G401.6 (cell line): ENCODE results near the gene FUZ.

Experiments used
- FAIRE-seq: peaks from 2 replicates; lab custom pipeline; 2012; peaks lifted over from hg19 to GRCh38; lab: Jason Lieb, UNC

The FUZ gene

DNA sequence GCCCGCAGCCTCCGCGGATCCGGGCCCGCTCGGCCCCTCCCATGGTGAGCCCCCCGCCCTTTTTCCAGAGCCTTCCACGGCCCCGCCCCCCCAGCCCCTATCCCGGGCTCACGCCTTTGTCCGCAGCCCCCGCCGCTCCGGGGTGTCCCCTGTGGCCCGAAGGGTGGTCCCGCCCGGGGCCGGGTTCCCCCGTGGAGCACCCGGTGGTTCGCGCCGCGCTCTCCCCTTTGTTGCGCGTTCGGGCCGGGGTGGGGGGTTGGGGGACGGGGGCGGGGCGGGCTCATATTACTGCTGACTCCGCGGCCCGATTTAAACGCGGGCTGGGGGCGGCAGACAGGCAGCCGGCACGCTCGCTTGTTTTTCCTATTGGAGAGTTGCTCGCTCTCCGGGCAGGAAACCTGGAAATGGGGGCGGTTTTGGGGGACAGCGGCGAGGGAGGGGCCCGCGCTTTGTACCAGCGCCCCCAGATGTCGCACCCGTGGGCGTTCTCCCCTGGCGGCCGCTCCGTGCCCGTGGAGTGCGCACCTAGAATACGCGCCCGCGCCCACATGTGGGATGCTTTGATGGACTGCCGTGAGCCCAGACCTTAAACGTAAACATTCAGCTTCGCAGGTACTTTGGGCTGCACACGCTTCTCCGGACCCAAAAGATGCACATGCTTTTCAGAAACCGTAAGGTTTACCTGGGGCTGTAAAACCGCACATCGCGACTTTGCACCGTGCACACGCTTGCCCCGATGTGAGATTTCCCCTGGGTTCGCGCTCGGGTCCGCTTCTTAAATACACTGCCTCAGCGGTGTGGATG, 38.6 kb upstream of the FUZ start:
- FAIRE-seq: no peak

DNA sequence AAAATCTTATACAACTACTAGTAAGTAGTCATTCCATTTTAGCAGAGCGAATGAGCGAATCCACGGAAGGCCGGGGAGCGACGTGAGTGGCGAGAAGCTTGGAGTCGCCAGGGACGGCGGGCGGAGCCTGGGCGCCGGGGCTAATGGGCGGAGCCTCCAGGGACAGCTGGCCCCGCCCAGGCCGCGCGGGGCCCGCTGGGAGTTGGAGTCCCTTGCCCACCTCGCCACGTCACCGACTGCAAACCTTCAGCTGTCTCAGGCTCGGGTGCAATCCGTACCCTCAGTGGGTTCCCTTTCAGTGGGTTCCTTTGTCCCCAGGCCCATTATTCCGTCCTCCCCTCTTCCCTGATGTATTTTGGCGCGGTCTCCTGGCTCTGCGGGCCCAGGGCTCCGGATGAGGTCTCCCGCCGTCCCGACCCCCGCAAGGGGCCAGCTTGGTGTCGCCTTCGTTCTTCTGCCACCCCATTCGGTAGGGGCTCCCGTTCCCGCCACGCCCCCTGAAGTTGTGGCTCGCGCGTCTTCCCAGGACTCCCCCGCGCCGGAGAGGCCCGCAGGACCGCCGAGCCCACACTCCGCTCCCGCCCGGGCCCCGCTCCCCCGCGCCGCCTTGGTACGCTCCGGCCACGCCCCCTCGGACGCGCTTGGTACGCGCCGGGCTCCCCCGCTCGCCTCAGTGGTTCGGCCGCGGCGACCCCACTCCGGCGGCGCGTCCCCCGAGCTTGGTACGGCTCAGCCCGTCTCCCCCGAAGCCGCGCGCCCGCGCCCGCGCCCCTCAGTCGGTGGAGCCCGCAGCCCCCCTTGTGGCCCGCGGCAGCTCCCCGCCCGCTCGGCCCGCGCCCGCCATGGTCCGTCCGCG, 37.6 kb upstream of the FUZ start, which contains the start of gene PTOV1:
TSS of gene PTOV1 (plus strand) at position 673 of the 856 bp plus-strand sequence.
- peak; percentile 25 for FAIRE-seq

DNA sequence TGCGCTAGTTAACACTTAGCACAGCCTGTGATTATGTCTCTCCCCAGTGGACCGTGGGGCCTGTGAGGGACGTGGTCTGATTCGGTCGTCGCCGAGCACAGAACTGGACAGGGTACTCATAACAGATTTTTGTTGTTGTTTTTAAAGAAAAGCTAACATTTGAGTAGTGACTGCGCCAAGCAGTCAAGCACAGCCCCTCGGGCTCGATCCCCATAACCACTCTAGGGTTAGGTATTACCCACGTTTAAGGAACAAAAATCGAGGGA, 37.1 kb upstream of the FUZ start:
- FAIRE-seq: no peak

DNA sequence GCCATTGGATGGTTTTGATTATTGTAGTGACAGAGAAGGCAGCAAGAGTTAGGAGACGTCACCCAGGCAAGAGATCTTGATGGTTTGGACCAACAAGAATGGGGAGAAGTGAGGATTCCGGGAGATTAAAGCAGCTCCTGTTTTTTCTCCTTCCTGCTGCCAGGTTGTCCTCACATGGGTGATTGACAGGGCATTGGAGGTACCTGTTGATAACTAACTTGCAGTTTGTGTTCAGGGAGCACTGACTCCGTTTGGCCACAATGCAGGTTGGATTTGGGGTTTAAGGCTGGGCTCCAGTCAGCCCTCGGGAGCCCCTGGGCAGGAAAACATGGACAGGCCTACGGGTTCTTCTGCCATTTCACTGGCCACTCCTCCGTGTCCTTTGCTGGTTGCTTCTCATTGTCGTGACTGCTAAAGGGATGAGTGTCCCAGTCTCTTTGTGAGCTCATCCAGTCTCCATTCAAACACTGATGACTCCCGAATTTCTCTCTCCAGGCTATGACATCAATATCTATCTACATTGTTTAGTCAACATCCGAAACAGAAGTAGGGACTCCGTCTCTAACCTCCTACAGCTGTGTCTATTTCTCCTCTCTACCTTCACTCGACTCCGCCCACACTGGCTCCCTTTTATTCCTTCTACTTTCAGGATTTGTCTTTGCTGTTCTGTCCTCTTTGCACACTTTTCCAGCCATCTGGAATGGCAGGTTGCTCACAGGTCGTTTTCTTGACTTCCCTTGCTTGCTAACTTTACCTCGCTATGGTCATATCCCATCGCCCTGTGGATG, 36.5 kb upstream of the FUZ start:
- no peak for FAIRE-seq

DNA sequence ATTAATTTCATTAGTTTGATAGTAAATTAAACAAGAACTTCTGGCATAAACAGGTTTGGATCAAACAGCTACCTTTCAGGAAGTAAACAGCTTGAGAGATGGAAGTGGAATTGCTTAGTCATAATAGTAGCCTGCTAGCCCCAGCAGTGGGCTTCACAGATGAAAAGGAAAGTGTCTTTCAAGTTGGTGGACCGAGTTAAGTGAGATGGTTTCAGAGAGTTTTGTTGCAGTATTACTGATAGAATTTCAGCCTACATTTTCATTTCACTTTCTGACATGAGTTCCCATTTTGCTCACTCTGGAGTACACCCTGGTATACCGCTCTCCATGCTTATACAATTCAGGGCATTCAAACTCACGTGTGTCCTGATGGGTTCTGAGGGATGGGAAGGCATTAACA, 35.8 kb upstream of the FUZ start:
- no peak for FAIRE-seq

DNA sequence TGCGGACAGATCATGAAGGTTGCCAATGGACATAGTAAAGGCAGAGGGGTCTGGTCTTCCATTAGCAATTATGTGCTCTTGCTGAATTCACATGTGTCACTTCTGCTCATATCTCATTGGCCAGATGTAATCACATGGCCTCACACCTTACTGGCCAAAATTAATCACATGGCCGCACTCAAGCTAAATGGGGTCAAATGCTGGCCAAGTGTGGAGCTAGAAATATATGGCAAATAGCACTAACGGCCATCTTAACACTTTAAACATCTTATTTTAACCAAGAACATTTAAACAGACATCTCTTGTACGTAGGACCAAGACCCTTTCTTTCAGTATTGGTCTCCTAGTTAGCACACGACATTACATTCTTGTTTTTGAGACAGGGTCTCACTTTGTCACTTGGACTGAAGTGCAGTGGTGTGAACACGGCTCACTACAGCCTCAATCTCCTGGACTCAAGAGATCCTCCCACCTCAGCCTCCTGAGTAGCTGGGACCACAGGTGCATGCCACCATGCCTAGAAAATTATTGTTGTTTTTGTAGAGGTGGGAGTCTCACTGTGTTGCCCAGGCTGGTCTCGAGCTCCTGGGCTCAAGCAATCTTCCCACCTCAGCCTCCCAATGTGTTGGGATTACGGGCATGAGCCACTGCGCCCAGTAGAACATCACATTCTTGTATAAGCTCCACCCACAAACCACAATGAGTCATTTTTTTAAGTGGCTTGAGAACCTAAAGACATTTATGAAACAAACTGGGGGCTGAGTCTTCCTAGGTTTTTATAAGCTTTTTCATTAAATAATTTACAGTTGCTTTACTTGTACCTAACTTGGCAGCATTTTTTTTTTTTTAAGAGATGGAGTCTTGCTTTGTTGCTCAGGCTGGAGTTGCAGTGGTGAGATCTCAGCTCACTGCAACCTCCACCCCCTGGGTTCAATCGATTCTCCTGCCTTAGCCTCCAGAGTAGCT, 34.9 kb upstream of the FUZ start:
- no peak for FAIRE-seq

DNA sequence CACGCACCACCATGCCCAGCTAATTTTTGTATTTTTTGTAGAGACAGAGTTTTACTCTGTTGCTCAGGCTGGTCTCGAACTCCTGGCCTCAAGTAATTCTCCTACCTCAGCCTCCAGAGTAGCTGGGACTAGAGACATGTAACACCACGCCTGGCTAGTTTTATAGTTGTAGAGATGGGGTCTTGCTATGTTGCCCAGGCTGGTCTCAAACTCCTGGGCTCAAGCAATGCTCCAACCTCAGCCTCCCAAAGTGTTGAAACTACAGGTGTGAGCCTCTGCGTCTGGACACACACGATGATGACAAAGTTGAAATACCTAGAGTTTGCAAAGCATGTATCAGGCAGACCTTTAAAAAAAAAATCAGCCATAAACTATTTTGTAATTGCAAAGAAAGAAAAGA, 33.3 kb upstream of the FUZ start:
- no peak for FAIRE-seq

DNA sequence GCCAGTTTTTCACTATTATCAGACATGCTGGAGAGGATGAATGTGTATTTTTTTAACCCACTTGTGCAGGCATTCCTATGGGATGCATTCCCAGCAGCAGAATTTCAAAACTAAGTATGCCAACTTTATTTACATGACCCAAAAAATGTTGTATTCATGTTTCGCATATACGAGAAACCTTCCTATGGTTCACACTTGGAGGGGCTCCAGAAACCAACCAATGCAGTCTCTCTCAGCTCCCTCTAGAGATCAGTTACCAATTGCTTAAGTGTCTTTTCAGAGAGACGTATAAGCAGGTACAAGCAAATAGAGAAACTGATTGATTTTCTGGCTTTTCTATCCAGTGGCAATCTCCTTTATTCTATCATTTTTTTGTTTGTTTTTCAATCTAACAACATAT, 32.3 kb upstream of the FUZ start:
- no peak for FAIRE-seq

DNA sequence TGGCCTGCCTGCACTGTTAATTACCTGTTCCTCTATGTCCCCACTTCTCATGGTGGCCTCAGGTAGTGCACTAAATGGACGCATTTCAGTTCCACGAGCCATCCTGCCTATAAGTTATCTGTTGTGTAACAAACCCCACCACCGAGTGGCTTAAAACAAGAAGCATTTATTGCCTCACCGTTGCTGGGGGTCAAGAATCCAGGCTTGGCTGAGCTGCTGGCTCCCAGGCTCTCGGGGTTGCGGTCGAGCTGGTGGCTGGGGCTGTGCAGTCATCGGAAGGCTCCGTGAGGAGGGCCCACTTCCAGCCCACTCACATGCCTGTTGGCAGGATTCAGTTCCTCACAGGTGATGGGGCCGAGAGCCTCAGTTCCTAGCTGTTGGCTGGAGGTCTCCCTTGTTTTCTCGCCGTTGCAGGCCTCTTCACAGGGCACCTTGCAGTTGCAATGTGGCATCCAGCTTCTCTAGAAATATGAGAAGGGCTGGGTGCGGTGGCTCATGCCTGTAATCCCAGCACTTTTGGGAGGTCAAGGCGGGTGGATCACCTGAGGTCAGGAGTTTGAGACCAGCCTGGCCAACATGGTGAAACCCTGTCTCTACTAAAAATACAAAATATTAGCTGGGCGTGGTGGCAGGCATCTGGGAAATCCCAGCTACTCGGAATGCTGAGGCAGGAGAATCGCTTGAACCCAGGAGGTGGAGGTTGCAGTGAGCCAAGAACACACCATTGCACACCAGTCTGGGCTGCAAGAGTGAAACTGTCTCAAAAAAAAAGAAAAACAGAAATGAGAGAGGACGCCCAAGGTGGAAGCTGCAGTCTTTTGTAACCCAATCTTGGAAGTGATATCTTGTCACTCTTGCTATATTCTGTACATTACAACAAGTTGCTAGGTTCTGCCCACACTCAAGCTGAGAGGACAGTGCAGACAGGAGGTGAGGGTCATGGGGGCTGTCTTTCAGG, 31.3 kb upstream of the FUZ start:
- no peak for FAIRE-seq

DNA sequence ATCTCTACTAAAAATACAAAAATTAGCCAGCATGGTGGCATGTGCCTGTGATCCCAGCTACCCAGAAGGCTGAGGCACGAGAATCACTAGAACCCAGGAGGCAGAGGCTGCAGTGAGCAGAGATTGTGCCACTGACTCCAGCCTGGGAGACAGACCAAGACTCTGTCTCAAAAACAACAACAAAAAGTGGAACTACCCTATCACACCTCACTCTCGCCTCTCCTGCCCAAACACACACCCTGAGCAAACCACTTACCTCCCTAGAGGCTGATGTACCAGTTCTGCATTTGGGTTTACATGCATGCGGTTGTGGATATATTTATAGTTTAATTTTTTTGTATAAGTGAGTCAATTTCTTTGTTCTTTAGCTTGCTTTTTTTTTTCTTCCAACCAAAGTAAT, 30.2 kb upstream of the FUZ start:
- FAIRE-seq: no peak

DNA sequence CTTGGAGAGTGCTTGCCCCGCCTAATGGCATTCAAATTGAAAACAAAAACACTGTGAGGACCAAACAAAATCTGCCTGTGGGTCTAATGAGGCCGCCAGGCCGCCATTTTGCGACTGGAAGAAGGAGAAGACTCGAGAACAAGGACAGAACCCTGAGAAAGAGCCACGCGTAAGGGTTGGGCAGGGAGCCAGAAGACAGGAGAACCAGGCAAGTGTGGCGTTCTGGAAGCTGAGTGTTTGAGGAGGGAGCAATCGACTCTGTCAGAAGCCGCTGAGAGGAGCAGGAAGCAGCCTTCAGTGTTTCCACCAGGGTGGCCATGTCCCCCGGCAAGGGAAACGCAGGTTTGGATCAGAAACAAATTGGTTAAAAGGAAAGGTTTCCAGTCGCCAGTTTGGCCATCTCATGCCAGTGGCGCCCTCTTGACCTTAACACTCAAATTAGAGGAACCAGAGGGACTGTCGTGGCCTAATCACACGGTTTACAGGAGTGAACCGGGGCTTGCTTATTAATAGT, 27.7 kb upstream of the FUZ start:
- no peak for FAIRE-seq

DNA sequence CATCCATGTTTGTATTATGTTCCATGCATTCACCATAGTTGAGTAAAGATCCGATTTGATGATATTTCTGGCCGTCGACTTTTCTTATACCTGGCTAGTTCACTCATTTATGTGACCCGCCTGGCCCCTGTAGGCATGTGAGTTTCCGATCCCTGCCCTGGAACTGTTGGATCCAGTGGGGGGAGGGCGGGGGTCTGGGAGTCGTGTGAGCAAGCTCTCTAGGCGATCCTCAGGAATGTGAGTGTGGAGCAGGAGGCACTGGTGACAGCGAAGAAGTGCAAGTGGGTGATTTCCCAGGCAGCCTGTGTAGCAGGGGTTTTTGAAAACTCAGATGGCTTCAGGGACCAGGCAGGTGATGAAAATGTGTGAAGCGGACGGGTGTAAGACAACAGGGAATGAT, 27.2 kb upstream of the FUZ start:
- no peak for FAIRE-seq

DNA sequence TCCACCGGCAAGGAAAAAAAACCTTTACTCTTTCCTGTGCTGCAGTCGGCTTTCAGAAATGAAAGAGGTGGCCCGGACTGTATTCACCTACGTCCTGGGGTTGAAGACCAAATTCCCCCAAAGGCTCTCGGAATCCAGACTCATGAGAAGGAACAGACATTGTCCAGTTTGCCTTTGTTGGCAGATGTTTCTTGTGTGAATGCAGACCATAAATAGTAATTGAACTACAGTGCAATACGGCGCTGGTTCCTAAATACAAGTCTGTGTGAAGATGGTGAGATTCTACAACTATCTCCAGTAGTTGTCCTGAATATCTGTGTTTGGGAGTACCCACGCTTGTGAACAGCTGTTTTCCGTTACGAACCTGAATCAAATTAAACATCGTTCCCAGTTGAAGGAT, 26.6 kb upstream of the FUZ start:
- FAIRE-seq: no peak

DNA sequence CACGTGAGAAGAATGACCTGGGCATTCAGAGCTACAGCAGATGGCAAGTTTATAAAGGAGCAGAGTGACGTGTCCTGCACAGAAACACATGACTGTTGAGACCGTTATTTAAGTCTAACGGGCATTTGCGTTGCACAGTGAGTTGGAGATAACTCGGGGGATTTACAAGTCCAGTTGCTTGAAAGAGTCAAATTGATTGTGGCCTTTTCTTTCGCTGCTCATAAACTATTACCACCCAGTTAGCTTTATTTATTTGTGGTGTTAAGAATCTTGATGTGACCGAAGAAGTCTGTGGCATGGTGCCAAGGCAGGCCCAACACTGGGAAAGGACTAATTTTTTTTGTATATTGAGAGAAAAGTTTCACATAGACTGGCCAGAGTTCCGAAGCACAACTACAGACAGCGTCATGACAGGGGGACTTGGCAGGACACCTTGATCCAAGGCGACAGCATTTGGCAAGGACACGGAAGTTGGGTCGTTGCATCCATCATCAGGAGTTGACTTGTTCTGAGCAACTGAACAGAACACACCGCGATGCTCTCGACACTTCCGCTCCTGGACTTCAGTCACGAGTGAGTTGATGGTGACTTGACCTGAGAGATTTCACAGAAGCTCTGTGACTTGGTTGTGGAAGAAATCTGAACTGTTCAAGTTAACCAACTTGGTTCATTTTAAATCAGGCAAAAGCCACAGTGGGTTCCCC, 25.9 kb upstream of the FUZ start:
- FAIRE-seq: no peak

DNA sequence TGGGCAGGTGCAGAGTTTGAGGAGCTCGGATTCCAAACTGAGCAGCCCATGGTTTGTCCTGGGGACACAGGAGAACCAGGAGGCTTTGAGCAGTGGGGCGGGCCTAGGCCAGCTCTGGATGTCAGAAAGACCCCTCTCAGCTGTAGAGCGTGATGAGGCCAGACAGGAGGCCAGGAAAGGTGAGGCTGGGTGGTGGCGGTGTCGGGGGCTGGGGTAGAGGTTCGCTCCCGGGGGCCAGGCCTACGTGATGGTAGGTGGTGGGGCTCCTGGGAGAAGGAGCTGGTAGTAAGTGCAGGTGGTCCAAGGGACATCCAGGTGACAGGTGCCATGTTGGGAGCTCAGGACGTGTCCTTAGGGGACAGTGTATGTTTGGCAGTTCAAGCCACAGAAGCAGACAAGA, 24.3 kb upstream of the FUZ start:
- no peak for FAIRE-seq

DNA sequence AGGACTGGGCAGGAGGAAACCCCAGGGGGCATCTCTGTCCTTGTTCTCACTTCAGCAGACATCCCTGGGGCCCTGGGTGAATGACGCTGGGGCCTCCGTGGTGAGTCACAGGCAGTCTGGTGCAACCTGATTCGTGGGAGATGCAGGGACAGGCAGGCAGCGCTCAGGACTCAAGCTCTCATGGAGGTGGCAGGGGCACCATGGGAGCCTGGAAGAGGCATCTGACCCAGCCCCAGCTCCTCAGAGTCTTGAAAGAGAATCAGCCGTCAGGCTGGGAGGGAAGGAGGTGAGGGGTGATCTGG, 23.9 kb upstream of the FUZ start:
- FAIRE-seq: no peak

DNA sequence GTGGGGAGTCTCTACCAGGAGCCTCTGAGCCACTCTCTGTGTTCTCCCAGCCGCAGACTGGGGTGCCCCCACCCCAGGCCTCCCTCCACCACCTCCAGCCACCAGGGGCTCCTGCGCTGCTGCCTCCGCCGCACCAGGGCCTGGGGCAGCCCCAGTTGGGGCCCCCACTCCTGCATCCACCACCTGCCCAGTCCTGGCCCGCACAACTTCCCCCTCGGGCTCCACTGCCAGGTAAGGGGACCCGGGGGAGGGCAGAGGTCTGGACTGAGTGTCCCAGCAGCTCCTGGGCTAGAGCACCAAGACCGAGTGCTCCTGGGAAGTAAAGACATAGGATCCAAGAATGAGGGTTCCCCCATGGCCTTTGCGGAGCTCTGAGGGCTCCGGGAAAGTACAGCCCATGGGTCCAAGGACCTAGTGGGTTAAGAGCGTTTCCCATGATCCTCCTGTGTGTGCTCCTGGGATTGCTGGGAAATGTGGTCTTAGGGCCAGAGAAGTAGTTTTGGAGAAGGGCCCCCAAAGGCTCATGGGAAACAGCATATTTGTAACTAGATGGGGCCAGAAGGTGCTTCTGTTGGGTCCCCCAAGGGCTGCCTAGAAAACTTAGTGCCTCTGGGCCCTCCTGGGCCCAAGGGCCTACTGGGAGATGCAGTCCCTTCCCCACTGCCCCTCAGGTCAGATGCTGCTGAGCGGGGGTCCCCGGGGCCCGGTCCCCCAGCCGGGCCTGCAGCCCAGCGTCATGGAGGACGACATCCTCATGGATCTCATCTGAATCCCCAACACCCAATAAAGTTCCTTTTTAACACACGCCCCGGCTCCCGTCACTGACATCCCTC, 23.3 kb upstream of the FUZ start:
- no peak for FAIRE-seq

DNA sequence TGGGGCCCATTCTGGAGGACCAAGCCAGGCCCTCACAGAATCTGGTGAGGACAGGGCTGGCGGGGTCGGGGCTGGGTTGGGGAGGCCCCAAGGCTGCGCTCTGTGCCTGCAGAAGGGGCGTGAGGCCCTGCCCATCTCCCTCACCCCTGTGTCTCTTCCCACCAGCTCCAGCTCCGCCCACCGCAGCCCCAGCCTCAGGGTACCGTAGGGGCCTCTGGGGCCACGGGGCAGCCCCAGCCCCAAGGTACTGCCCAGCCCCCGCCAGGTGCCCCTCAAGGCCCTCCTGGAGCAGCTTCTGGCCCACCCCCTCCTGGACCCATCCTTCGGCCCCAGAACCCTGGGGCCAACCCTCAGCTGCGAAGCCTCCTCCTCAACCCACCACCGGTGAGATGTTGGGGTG, 22.5 kb upstream of the FUZ start:
- FAIRE-seq: no peak

DNA sequence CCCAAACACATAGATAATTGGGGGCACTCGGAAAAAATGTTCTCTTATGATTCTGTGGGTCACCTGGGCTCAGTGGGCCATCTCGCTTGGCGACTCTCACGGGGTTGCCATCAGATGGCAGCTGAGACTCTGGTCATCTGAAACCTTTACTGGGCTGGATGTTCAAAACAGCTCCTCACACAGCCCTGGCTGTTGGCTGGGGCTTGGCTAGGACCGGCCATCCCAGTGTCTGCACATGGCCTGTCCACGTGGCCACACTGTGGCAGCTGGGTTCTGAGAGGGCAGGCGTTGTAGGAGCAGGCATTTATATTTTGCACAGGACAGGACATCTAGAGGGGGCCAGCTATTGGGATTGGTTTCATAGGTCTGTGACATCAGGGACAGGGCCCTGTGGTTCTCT, 20.5 kb upstream of the FUZ start:
- no peak for FAIRE-seq
